Testis (tissue), 2 donors: ENCODE results near the gene FAM107A.

ENCODE experiments used
- CTCF ChIP-seq, 3 experiments: fragments of 450-650 bp in 2 of 3; fragments of 200-600 bp in 1 of 3; sonication (generic) in 1 of 3; IDR thresholded peaks; one replicate each; pipeline ENCODE4 v1.5.1; 2016 to 2019; ENCODE audit warnings: antibody characterized with exemption in 3 of 3, mild to moderate bottlenecking in 2 of 3, moderate library complexity in 1 of 3
- POLR2A ChIP-seq: fragments of 450-650 bp; IDR thresholded peaks from one replicate; pipeline ENCODE4 v1.6.1; 2017; ENCODE audit warnings: antibody characterized with exemption, mild to moderate bottlenecking, moderate library complexity

GRCh38 chr3:58581328-58582091, 4.3 kb upstream of the FAM107A start:
- no peak for TF ChIP-seq CTCF (IDR thresholded peaks at IDR 0.05)
- no peak for TF ChIP-seq POLR2A
